Measurements from ENCODE around the gene HOXC13.

HOXC13 gene

GRCh38 chr12:53935383-53936341 is 3.0 kb upstream of the HOXC13 start:
- TF ChIP-seq REST (IDR thresholded peaks at IDR 0.05; ENCODE audit: insufficient read depth in 1 of 2, low read depth in 2 of 2, low read length in 2 of 2) (no peak), FOXP2 (optimal IDR thresholded peaks at IDR 0.05; ENCODE audit: borderline replicate concordance, extremely low read depth, extremely low read length, insufficient read depth) (no peak), SIN3A (IDR thresholded peaks at IDR 0.05; ENCODE audit: borderline replicate concordance, insufficient read depth, low read length) (no peak), POLR2AphosphoS5 (IDR thresholded peaks at IDR 0.05; ENCODE audit: low read depth, low read length) (no peak), TAF1 (IDR thresholded peaks at IDR 0.05; ENCODE audit: borderline replicate concordance, insufficient read depth, low read length) (no peak)

DNA sequence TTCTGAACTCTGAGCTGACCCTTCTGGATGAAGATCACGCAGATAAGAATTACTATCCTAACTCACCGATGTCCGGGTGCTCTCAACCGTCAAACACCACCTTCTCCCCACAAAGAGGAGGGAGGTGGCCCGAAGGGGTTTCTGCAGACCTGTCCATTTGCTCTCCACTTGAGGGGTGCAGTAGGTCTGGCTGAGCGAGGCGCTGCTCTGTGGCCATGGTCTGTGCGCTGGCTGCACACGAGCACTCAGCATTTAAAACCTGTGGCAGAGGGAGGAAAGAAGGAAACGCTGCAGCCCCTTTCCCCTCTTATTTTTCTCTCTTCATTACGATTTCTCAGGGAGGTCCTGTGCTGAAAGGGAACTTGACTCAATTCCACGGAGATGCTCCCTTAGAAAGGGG is 1.5 kb upstream of the HOXC13 start:
- TF ChIP-seq TAF1 (IDR thresholded peaks at IDR 0.05; ENCODE audit: borderline replicate concordance, insufficient read depth, low read length): no peak
- TF ChIP-seq SIN3A (IDR thresholded peaks at IDR 0.05; ENCODE audit: borderline replicate concordance, insufficient read depth, low read length): no peak
- no peak for TF ChIP-seq REST (IDR thresholded peaks at IDR 0.05; ENCODE audit: insufficient read depth in 1 of 2, low read depth in 2 of 2, low read length in 2 of 2)
- no peak for TF ChIP-seq FOXP2 (optimal IDR thresholded peaks at IDR 0.05; ENCODE audit: borderline replicate concordance, extremely low read depth, extremely low read length, insufficient read depth)
- TF ChIP-seq POLR2AphosphoS5 (IDR thresholded peaks at IDR 0.05; ENCODE audit: low read depth, low read length): no peak

DNA sequence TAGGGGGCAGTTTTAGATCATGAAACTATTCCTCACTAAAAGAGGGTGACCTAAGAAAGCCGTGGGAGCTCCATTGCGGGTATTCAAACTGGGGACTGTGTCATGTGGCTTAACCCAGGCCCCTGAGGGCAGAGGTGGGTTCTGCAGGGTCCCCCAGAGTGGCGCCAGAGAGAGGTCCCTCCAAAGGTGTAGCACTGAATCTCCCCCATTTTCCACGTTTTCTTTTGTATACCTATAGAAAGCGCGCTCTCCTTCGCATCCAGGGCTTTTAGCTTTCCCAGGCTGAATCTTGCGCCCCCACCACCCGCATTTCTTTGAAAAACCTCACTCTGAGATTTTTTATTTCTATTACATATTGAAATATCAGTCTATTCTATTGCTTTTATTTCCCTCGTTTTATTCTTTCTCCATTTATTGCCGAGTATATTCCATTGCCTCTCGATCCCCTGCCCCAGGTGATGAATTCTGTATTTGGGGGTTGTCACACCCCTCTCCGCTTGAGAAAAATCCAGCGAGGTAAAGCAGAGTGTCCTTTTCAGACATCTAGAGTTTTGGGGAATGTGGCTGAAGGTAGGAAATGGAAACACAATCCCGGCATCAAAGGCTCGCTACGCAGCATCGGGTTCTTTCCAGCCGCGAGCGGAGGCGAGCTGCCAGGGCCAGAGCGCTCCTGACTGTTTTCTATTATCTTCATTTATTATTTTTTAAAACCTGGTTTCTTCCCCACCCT is 870 bp upstream of the HOXC13 start:
- TF ChIP-seq POLR2AphosphoS5 (IDR thresholded peaks at IDR 0.05; ENCODE audit: low read depth, low read length): no peak
- TF ChIP-seq REST (IDR thresholded peaks at IDR 0.05; ENCODE audit: insufficient read depth in 1 of 2, low read depth in 2 of 2, low read length in 2 of 2): no peak
- TF ChIP-seq FOXP2 (optimal IDR thresholded peaks at IDR 0.05; ENCODE audit: borderline replicate concordance, extremely low read depth, extremely low read length, insufficient read depth): no peak
- no peak for TF ChIP-seq TAF1 (IDR thresholded peaks at IDR 0.05; ENCODE audit: borderline replicate concordance, insufficient read depth, low read length)
- TF ChIP-seq SIN3A (IDR thresholded peaks at IDR 0.05; ENCODE audit: borderline replicate concordance, insufficient read depth, low read length): no peak

DNA sequence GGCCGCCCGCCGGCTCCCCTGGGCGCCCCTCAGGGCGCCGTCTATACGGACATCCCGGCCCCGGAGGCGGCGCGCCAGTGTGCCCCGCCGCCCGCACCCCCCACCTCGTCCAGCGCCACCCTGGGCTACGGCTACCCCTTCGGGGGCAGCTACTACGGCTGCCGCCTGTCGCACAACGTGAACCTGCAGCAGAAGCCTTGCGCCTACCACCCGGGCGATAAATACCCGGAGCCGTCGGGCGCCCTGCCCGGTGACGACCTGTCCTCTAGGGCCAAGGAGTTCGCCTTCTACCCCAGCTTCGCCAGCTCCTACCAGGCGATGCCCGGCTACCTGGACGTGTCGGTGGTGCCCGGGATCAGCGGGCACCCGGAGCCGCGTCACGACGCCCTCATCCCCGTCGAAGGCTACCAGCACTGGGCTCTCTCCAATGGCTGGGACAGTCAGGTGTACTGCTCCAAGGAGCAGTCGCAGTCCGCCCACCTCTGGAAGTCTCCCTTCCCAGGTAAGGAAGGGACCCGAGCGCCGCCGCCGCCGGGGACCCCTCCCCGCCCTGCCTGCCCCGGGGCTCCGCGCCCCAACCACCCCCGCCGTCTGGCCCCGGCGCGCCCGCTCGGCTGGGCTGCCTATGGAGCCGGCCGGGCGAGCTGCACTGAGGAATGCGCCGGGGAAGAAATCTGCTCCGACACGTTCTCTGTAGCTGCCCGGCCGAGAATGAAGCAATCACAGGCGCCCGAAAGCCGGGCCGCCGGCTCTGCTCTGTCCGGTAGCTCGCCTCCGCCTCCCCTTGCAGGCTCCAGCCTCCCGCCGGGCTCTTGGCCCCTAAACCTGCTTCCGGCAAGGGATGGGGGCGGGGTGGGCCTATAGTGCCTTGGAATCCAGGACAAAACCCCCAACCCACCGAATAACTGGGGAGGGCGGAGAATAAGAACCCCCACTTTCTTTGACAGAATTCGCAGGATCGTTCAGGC is 794 bp downstream of the HOXC13 start:
- TF ChIP-seq TAF1 (IDR thresholded peaks at IDR 0.05; ENCODE audit: borderline replicate concordance, insufficient read depth, low read length) (no peak), POLR2AphosphoS5 (IDR thresholded peaks at IDR 0.05; ENCODE audit: low read depth, low read length) (no peak), SIN3A (IDR thresholded peaks at IDR 0.05; ENCODE audit: borderline replicate concordance, insufficient read depth, low read length) (no peak), FOXP2 (optimal IDR thresholded peaks at IDR 0.05; ENCODE audit: borderline replicate concordance, extremely low read depth, extremely low read length, insufficient read depth) (no peak), REST (IDR thresholded peaks at IDR 0.05; ENCODE audit: insufficient read depth in 1 of 2, low read depth in 2 of 2, low read length in 2 of 2) (no peak)

All from PFSK-1 (cell line).